Neural progenitor cell (in vitro differentiated cells): ENCODE data around the gene SNAPIN.

Source experiments
- EZH2 ChIP-seq: fragments of 200-600 bp; sonication (generic); IDR thresholded peaks from 2 replicates; pipeline ENCODE4 v1.6.1; 2017; ENCODE audit warnings: antibody characterized with exemption, mild to moderate bottlenecking, moderate library complexity
- TF ChIP-seq, protein P1 (sequence below): fragments of 200-600 bp; sonication (generic); IDR thresholded peaks from 2 replicates; pipeline ENCODE4 v1.5.1; 2017; ENCODE audit warnings: antibody characterized with exemption, mild to moderate bottlenecking

- TF ChIP-seq, protein P1, sequence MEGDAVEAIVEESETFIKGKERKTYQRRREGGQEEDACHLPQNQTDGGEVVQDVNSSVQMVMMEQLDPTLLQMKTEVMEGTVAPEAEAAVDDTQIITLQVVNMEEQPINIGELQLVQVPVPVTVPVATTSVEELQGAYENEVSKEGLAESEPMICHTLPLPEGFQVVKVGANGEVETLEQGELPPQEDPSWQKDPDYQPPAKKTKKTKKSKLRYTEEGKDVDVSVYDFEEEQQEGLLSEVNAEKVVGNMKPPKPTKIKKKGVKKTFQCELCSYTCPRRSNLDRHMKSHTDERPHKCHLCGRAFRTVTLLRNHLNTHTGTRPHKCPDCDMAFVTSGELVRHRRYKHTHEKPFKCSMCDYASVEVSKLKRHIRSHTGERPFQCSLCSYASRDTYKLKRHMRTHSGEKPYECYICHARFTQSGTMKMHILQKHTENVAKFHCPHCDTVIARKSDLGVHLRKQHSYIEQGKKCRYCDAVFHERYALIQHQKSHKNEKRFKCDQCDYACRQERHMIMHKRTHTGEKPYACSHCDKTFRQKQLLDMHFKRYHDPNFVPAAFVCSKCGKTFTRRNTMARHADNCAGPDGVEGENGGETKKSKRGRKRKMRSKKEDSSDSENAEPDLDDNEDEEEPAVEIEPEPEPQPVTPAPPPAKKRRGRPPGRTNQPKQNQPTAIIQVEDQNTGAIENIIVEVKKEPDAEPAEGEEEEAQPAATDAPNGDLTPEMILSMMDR = no peak
- no peak for TF ChIP-seq EZH2
Observed at GRCh38 chr1:153623101-153623500, 35.4 kb upstream of the SNAPIN start.
